UCSD-AML1 (cell line): ENCODE data around the gene PSMB9.

Experiments used
- DNase-seq: peaks from one replicate; lab custom pipeline; 2025; ENCODE audit not compliant: unreplicated experiment; lab: John Stamatoyannopoulos, UW

The PSMB9 gene

GRCh38 chr6:32839356-32839755, 14.6 kb upstream of the PSMB9 start:
- DNase-seq, result no peak

- DNase-seq, result no peak
Observed at GRCh38 chr6:32840604-32841246, 13.3 kb upstream of the PSMB9 start.

GRCh38 chr6:32842021-32842650, 11.9 kb upstream of the PSMB9 start:
- no peak for DNase-seq

- no peak for DNase-seq
Observed at GRCh38 chr6:32842690-32843089, 11.3 kb upstream of the PSMB9 start.

- DNase-seq, result no peak
Observed at GRCh38 chr6:32843331-32843978, 10.5 kb upstream of the PSMB9 start.

- peak; percentile 92 for DNase-seq
Observed at GRCh38 chr6:32843979-32844838, 9.8 kb upstream of the PSMB9 start, which contains the start of gene PSMB8. Gene PSMB8, minus strand, starts transcription at chr6:32844047. Its CDS starts 51 bp downstream, at chr6:32843996.

GRCh38 chr6:32844839-32845383, 9.1 kb upstream of the PSMB9 start:
- no peak for DNase-seq

- peak; percentile 48 for DNase-seq
Observed at GRCh38 chr6:32845384-32845884, 8.6 kb upstream of the PSMB9 start.

GRCh38 chr6:32847004-32847403, 7.0 kb upstream of the PSMB9 start:
- no peak for DNase-seq

- DNase-seq, result no peak
Observed at GRCh38 chr6:32847795-32848194, 6.2 kb upstream of the PSMB9 start.

GRCh38 chr6:32849126-32849525, 4.9 kb upstream of the PSMB9 start:
- no peak for DNase-seq

GRCh38 chr6:32851025-32851424, 3.0 kb upstream of the PSMB9 start:
- no peak for DNase-seq

- no peak for DNase-seq
Observed at GRCh38 chr6:32852018-32852843, 1.8 kb upstream of the PSMB9 start.

- peak; percentile 62 for DNase-seq
Observed at GRCh38 chr6:32852844-32853540, 1.0 kb upstream of the PSMB9 start.

GRCh38 chr6:32854376-32855178, 585 bp downstream of the PSMB9 start:
- DNase-seq, result peak; percentile 68

GRCh38 chr6:32855467-32856174, 1.6 kb downstream of the PSMB9 start:
- DNase-seq, result no peak

GRCh38 chr6:32857156-32857891, 3.3 kb downstream of the PSMB9 start:
- no peak for DNase-seq
